ENCODE data around the gene ZC3H12A. TPM values are rescaled to one million over a fixed set of nuclear protein-coding genes. Genes with fewer than 3 reads are reported as not detected.
"Not testable (repeated sequence)": the region's sequence is repeated elsewhere in the genome, so short reads cannot be mapped to it uniquely, and the experiment has no call there.

ZC3H12A gene
- total RNA-seq, 4 donors from 2014 or later, result 36.0 to 42.9 (median 39.0) TPM

DNA sequence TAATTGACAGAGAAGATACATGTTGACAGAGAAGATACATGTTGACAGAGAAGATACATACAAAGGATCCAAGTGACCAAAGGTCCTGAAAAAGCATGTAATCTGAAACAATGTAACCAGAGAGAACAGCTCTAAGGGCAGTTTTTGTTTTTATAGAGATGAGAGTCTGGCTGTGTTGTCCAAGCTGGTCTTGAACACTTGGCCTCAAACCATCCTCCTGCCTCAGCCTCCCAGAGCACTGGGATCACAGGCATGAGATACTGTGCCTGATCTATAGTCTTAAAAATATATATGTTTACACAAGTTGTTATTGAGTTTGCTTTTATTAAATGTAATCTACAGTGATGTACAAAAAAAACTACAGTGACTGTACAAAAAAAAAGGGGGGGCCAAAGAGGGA is 27.7 kb downstream of the ZC3H12A start:
- no peak overlapping the region for H3K4me3 ChIP-seq (ENCODE audit: low read depth, poor library complexity, severe bottlenecking)
- intact Hi-C loops (cut with DNase I; ENCODE audit: low total_unique reads), result no loop called here
- no peak for TF ChIP-seq POLR2A (IDR thresholded peaks at IDR 0.05)
- TF ChIP-seq, protein P1, sequence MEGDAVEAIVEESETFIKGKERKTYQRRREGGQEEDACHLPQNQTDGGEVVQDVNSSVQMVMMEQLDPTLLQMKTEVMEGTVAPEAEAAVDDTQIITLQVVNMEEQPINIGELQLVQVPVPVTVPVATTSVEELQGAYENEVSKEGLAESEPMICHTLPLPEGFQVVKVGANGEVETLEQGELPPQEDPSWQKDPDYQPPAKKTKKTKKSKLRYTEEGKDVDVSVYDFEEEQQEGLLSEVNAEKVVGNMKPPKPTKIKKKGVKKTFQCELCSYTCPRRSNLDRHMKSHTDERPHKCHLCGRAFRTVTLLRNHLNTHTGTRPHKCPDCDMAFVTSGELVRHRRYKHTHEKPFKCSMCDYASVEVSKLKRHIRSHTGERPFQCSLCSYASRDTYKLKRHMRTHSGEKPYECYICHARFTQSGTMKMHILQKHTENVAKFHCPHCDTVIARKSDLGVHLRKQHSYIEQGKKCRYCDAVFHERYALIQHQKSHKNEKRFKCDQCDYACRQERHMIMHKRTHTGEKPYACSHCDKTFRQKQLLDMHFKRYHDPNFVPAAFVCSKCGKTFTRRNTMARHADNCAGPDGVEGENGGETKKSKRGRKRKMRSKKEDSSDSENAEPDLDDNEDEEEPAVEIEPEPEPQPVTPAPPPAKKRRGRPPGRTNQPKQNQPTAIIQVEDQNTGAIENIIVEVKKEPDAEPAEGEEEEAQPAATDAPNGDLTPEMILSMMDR (IDR thresholded peaks at IDR 0.05), result no peak
- peak in 1 of 2 donors; percentile 4 for DNase-seq (ENCODE audit: low spot score in 2 of 2)

DNA sequence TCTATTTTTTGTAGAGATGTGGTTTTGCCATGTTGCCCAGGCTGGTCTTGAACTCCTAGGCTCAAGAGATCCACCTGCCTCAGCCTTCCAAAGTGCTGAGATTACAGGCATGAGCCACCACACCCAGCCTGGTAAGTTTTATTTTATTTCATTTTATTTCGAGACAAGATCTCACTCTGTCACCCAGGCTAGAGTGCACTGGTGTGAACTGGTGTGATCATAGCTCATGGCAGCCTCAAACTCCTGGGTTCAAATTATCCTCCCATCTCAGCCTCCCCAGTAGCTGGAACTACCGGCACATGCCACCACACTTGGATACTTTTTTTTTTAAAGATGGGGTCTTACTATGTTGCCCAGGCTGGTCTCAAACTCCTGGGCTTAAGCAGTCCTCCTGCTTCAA is 28.4 kb downstream of the ZC3H12A start:
- H3K4me3 ChIP-seq (ENCODE audit: low read depth, poor library complexity, severe bottlenecking); intact Hi-C loops (cut with DNase I; ENCODE audit: low total_unique reads): not testable (repeated sequence)
- 98% methylated on average over 2 of the region's 2 CpGs for WGBS, 2 donors
- DNase-seq (ENCODE audit: low spot score in 2 of 2), result peak in 1 of 2 donors; percentile 12

DNA sequence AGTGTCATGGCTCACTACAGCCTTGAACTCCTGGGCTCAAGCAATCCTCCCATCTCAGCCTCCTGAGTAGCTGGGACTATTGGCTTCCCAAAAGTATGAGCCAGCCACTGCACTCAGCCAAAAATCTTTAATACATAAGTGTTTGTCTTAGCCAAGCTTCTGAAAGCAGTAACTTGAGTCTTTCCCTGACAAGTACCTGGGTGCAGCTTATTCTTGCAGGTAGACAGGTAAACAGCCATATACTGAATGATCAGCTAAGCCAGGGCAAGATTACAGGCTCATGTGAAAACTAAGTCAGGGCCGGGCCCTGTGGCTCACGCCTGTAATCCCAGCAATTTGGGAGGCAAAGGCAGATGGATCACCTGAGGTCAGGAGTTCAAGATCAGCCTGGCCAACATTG is 32.4 kb downstream of the ZC3H12A start:
- intact Hi-C loops (cut with DNase I; ENCODE audit: low total_unique reads), result no loop called here
- no peak for TF ChIP-seq POLR2A (IDR thresholded peaks at IDR 0.05)
- TF ChIP-seq, protein P1 (IDR thresholded peaks at IDR 0.05), result no peak
- WGBS, 2 donors, result 92 to 94% methylated on average over 2 of the region's 2 CpGs
- no peak overlapping the region for H3K4me3 ChIP-seq (ENCODE audit: low read depth, poor library complexity, severe bottlenecking)
- no peak for DNase-seq (ENCODE audit: low spot score in 2 of 2)

GRCh38 chr1:37509181-37509580 is 34.8 kb downstream of the ZC3H12A start:
- no peak for TF ChIP-seq POLR2A (IDR thresholded peaks at IDR 0.05)
- TF ChIP-seq, protein P1 (IDR thresholded peaks at IDR 0.05), result no peak
- 85 to 89% methylated on average over 4 of the region's 4 CpGs for WGBS, 2 donors
- no peak overlapping the region for H3K4me3 ChIP-seq (ENCODE audit: low read depth, poor library complexity, severe bottlenecking)
- intact Hi-C loops (cut with DNase I; ENCODE audit: low total_unique reads), result no loop called here
- DNase-seq (ENCODE audit: low spot score in 2 of 2), result no peak

- peak overlapping the region; percentile 92 for H3K4me3 ChIP-seq (ENCODE audit: low read depth, poor library complexity, severe bottlenecking)
- no peak for TF ChIP-seq POLR2A (IDR thresholded peaks at IDR 0.05)
- WGBS, 2 donors, result 2% methylated on average over 17 to 22 of the region's 26 CpGs
- intact Hi-C loops (cut with DNase I; ENCODE audit: low total_unique reads), result no loop called here
- no peak for DNase-seq (ENCODE audit: low spot score in 2 of 2)
Measured at GRCh38 chr1:37513795-37514349, 39.5 kb downstream of the ZC3H12A start.

GRCh38 chr1:37514350-37515184 is 40.2 kb downstream of the ZC3H12A start, which contains the start of gene MEAF6:
Gene MEAF6 (minus strand): TSS chr1:37514766. CDS start chr1:37514746, 20 bp downstream.
- DNase-seq (ENCODE audit: low spot score in 2 of 2), result peak; percentile 66 to 96
- intact Hi-C loops (cut with DNase I; ENCODE audit: low total_unique reads), result no loop called here

More at GRCh38 chr1:37514350-37515184, 40.2 kb downstream of the ZC3H12A start, which contains the start of gene MEAF6:
- TF ChIP-seq POLR2A (IDR thresholded peaks at IDR 0.05), result peak in 1 of 2 donors; percentile 24
- TF ChIP-seq, protein P1 (IDR thresholded peaks at IDR 0.05), result no peak
- 0 to 1% methylated on average over 61 to 82 of the region's 100 CpGs for WGBS, 2 donors
- peak within 1 kb of the TSS; percentile 92 for H3K4me3 ChIP-seq (ENCODE audit: low read depth, poor library complexity, severe bottlenecking)

Data from lower leg skin (tissue), 4 donors.